Measurements from ENCODE around the gene TOMM40L.
"Not testable (repeated sequence)": the region's sequence is repeated elsewhere in the genome, so short reads cannot be mapped to it uniquely, and the experiment has no call there.

Gene TOMM40L

DNA sequence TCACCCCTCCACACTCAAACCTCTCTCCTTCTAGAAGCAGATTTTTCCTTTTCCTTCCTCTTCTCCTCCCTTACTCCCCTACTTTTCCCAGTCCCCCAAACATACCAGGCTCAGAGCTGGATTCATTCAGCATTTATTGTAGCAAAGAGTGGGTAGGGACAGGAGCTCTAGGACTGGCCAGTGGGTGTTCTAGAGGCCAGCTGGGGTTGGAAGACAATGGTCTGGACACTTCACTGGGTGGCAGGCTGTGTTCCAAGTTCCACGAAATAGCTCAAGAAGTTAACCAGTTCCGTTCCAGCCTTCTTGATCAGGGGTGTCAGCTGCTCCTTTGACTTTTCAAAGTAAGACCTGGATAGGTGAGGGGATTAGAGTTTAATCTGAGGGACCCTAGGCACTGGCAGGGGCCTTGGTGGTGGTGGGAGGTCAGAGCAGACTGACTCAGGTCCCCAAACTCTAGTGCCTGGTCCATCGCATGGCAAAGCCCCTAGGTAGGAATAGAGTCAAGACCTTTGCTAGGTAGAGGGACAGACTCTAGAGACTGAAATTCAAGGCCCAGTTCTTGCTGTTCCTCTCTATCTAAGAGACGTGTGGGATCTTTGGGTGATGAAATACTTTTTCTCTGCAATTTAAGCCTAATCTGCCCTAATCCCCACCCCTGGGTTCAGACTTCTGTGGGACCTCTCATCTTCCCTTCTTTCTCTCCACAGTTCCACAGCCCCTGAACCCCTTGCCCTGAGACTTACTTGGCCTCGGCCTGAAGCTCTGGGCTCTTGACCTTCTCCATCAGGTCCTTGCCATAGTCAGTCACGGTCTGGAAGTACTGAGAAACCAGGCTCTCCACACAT lies 3.5 kb upstream of the TOMM40L start:
- DNase-seq (ENCODE audit: low read depth): no peak

GRCh38 chr1:161223805-161224694 lies 1.8 kb upstream of the TOMM40L start:
- no peak for DNase-seq (ENCODE audit: low read depth)

GRCh38 chr1:161224695-161225087 lies 1.2 kb upstream of the TOMM40L start:
- DNase-seq (ENCODE audit: low read depth): not testable (repeated sequence)

- DNase-seq (ENCODE audit: low read depth): no peak
These were observed 704 bp upstream of the TOMM40L start for GRCh38 chr1:161225178-161225533.

GRCh38 chr1:161226320-161226711 lies 456 bp downstream of the TOMM40L start:
- DNase-seq (ENCODE audit: low read depth): no peak

- no peak for DNase-seq (ENCODE audit: low read depth)
These were observed 899 bp downstream of the TOMM40L start for GRCh38 chr1:161226759-161227158.

GRCh38 chr1:161227196-161227871 lies 1.5 kb downstream of the TOMM40L start:
- DNase-seq (ENCODE audit: low read depth): peak; percentile 65

- no peak for DNase-seq (ENCODE audit: low read depth)
These were observed 2.2 kb downstream of the TOMM40L start for GRCh38 chr1:161228032-161228431.

GRCh38 chr1:161229896-161230295 lies 4.0 kb downstream of the TOMM40L start:
- no peak for DNase-seq (ENCODE audit: low read depth)

DNA sequence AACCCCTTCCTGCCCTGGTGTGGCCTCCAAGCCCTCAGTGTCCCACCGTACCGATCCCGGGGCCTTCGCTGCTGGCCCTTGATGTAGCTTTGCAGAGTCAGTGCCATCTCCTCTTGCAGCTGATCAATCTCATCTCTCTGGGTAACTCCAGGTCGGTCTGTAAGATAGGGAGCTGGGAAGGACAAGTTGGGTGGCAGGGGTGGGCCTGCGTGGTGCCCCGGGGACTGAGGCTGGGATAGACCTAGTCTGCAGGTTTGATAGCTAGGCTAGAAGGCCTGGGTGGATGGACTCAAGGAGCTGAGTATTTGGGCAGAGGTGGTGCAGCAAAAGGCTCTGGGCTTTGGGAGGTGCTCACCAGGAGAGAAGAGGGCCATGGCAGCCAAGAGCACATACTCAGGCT lies 4.9 kb downstream of the TOMM40L start:
- DNase-seq (ENCODE audit: low read depth): no peak

- no peak for DNase-seq (ENCODE audit: low read depth)
These were observed 7.2 kb downstream of the TOMM40L start for GRCh38 chr1:161233102-161233501.

DNA sequence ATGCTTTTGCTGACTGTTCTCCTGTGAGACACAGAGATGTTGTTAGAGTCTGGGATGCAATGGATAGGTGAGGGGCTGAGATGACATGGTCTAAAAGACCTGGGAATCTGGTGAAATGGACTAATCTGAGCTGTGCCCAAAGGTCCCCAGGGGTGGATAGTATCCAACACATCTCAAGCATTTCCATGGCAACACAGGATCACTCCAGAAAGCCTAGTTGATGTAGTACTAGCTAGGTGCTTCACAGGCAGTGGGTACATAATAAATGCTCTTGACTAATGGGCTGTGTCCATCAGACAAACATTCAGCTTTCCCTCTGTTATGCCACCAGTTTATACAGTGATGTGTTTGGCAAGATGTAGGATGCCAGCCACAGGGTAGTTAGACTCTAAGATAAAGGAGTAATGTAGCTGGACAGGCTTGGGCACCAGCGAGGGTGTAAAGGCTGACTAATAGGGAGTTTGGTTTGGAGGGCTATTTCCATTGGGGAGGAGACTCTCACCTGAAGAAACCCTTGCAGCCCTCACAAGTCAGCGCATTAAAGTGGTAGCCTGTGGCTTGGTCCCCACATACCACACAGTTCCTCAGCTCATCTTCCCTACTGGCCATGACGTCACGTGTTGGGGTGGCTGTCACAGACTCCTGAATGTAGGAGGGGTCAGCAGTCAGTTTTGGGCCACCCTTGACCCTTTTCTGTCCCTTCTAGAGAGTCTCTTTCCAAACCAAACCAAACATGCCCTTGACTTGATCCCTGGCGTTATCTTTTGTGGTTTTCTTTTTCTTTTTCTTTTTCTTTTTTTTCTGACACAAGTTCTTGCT lies 10.3 kb downstream of the TOMM40L start:
- DNase-seq (ENCODE audit: low read depth): no peak

DNA sequence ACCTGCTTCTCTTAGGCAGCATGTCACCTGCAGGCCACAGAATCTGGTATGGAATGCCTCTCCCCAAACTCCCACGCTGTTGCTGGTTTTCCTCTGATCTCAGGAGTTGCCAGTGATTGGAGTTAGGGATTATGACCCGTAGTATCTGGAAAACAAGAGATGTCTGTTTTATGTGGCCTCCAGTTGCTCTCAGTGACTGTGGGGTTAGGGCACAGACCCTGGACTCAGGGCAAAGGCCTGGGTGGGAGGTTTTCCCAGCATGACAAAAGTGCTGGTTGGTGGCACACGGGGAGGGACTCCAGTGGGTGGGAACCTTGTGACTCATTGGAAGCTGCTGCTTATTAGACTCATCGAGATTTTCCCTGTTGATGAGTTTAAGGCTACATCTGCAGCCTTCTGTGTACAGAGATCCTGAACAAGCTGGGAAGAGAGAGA lies 12.2 kb downstream of the TOMM40L start, which contains the start of gene NR1I3:
TSS of gene NR1I3 (minus strand) at position 165 of the 435 bp plus-strand sequence. CDS start 1,638 bp downstream, outside the sequence.
- DNase-seq (ENCODE audit: low read depth): no peak

GRCh38 chr1:161241682-161242081 lies 15.8 kb downstream of the TOMM40L start:
- no peak for DNase-seq (ENCODE audit: low read depth)

DNA sequence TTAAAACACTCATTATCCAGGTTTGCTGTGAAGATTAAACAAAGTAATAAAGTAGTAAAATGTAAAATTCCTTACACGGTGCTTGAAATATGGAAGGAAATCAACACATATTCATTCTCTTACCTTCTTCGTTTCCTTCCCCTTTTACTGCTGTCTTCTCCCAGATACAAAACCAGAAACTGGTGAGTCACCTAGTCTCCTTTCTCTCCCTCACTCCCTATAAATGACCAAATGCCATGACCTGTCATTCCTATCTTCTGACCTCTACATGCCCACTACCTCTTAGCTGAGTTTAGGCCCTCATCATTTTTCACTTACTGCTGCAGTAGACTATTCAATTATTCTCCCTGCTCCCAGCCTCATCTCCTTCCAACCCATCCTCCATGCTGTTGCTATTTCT lies 16.5 kb downstream of the TOMM40L start:
- no peak for DNase-seq (ENCODE audit: low read depth)

DNA sequence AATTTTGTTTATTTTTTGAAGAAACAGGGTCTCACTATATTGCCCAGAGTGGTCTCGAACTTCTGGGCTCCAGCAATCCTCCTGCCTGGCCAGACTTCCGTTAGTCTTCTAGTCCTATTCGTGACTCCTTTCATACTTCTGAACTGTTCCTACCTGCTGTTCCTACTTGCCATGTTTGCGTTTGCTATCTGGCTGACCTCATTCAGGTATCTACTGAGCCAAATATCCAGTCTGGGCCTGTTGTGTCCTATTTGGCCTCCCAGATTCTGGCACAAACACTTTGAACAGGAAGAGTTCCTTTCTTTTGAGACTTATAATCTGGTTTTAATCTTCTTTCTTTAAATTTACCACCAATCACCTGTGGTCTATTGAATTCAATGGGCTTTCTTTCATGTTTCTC lies 19.0 kb downstream of the TOMM40L start:
- DNase-seq (ENCODE audit: low read depth): no peak

GRCh38 chr1:161250100-161250499 lies 24.2 kb downstream of the TOMM40L start:
- DNase-seq (ENCODE audit: low read depth): not testable (repeated sequence)

- no peak for DNase-seq (ENCODE audit: low read depth)
These were observed 25.0 kb downstream of the TOMM40L start for GRCh38 chr1:161250829-161251228.

GRCh38 chr1:161251579-161251978 lies 25.7 kb downstream of the TOMM40L start:
- no peak for DNase-seq (ENCODE audit: low read depth)

DNA sequence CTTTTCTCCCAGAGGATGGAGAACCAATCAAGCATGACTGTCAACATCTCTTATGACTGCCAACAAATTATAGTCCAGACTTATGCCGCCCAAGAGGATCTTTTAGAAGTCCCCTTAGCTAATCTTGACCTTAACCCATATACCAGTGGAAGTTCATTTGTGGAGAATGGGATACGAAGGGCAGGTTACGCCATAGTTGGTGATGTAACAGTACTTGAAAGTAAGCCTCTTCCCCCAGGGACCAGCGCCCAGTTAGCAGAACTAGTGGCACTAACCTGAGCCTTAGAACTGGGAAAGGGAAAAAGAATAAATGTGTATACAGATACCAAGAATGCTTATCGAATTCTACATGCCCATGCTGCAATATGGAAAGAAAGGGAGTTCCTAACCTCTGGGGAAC lies 29.4 kb downstream of the TOMM40L start:
- not testable (repeated sequence) for DNase-seq (ENCODE audit: low read depth)

DNA sequence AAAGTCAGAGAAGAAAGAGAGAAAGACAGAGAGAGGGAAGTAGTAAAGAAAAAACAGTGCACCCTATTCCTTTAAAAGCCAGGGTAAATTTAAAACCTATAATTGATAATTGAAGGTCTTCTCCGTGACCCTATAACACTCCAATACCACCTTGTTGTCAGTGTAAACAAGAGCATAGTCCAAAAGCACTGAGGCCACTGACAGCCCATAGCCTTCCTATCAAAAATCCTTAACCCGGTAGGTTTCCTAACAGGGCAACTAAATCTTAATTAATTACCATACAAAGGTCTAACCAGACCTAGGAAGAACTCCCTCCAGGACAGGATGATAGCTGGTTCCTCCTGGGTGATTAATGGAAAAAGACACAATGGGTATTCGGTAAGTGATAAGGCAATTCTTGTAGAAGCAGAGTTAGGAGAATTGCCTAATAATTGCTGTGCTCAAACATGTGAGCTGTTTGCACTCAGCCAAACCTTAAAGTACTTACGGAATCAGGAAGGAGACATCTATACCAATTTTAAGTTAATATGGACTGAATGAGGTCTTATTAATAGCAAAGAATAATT lies 30.2 kb downstream of the TOMM40L start:
- DNase-seq (ENCODE audit: low read depth): not testable (repeated sequence)

Measured in fibroblast of the conjunctiva (primary cell).